Left forelimb (tissue), 1 donor: ENCODE measurements around the gene ANXA6.
"Not testable (repeated sequence)": the region's sequence is repeated elsewhere in the genome, so short reads cannot be mapped to it uniquely, and the experiment has no call there.

Experiments used
- DNase-seq: peaks from one replicate; pipeline ENCODE4 v3.0.0-alpha.2; 2018; ENCODE audit warnings: low spot score

ANXA6 gene

GRCh38 chr5:151180291-151180690 lies 22.7 kb upstream of the ANXA6 start:
- DNase-seq = no peak

DNA sequence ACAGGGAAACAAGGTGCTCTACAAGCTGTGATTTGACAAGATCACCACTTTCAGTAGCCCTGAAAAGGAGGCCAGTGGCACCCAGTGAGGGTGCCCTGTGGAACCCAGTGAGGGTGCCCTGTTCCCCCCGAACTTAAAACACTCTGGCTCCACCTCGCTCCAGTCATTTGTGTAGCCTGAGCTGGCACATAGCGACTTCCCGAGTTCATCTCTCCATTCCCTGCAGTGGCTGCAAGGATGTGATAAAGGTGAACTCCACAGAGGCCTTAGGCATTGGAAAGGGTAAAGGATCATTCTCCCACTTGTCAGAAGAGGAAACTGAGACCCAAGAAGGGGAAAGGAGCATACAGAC lies 21.9 kb upstream of the ANXA6 start:
- DNase-seq = no peak

- DNase-seq = no peak
Measured at GRCh38 chr5:151178777-151179488, 21.4 kb upstream of the ANXA6 start.

DNA sequence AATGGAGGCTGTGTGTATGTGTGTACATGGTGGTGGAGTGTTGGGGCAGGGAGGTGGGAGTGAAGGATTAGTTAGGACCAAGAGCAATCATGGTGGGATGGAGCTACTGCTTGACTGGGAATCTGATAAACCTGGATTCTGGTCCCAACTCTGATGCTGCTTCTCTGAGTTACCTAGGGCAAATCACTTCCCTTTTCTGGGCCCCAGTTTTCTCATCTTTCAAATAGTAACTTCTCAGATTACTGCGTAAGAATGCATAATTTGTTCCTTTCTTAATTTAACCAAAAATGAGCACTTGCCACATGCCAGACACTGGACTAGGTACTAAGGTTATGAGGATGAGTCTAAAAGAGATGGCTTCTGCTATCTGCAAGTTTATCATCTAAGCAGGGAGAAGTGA lies 20.8 kb upstream of the ANXA6 start:
- DNase-seq = no peak

DNA sequence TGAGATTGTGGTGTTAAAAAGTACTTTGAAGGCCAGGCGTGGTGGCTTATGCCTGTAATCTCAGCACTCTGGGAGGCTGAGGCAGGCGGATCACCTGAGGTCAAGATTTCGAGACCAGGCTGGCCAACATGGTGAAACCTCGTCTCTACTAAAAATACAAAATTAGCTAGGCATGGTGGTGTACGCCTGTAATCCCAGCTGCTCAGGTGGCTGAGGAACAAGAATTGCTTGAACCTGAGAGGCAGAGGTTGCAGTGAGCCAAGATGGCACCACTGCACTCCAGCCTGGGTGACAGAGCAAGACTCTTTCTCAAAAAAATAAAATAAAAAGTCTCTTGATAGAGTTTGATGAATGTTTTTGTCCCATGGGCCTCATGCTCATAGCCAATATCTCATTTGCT lies 18.7 kb upstream of the ANXA6 start:
- not testable (repeated sequence) for DNase-seq

DNA sequence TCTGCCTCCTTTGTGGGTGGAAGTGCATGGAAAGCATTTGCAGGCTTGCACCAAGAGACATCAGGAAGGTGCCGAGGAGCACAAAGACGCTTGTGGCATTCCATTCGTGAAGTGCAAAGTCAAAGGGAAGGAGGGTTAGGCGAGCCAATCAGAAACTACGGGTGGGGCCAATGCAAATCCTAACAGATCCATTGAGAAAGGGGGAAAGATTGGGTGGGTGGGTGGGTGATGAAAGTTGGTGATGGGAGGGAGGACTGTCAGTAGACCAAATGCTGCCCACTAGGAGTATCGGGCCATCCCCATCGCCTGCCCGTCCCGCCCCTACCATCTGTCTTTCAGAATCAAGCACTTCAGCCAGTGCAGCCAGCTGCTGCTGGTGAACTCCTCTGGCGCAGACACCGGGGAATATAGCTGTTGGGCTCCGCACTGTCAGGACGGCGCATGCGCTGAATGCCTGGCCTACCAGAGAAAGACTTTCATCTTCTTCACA lies 17.1 kb upstream of the ANXA6 start:
- DNase-seq = no peak

- no peak for DNase-seq
Measured at GRCh38 chr5:151173711-151174611, 16.4 kb upstream of the ANXA6 start.

DNA sequence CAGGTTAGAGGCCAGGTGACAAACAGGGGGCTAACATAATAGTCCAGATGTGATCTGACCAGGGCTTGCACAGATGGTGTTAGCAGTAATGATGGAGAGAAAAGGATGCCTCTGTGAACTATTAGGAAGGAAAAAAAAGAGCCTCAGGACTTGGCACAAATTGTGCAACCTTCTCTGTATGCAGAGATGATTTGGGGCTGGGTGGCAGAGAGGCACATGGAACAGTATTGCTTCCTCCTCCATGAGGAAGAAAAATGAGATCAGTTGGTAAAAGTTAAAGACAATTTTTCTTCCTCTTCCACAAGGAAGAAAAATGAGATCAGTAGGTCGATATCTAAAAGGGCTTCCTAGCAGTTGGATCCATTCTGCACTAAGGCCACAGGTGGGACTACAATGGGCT lies 13.9 kb upstream of the ANXA6 start:
- DNase-seq = no peak

DNA sequence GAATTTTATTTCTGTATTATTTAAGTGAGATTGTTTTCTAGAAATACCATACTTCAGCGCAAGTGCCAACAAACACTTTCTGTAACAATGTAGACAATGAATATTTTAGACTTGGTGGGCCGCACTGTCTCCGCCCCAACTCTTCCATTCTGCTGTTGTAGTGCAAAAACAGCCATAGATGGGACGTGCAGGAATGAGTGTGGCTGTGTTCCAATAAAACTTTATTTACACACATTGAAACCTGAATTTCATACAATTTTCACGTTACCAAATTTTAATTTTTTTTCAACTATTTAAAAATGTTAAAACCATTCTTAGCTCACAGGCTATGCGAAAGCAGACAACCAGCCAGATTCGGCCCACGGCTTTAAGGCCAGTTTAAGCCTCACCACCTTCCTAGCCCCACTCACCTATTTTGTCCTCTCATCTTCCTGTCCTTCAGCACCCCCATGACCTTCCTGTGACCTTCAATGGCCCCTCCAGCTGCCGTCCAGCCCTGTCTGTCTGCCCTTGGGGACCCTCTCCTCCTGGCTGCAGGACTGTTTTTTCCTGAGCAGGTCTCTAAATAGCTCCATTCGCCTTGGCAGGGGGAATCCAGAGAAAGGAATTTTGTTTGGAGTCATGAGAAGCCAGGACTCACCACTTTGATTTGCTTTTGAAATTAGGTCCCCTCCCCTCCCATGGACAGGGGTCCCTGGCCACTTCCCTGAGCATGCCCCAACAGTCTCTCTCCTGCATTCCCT lies 11.2 kb upstream of the ANXA6 start:
- peak; percentile 22 for DNase-seq

GRCh38 chr5:151167022-151167421 lies 9.4 kb upstream of the ANXA6 start:
- DNase-seq = no peak

DNA sequence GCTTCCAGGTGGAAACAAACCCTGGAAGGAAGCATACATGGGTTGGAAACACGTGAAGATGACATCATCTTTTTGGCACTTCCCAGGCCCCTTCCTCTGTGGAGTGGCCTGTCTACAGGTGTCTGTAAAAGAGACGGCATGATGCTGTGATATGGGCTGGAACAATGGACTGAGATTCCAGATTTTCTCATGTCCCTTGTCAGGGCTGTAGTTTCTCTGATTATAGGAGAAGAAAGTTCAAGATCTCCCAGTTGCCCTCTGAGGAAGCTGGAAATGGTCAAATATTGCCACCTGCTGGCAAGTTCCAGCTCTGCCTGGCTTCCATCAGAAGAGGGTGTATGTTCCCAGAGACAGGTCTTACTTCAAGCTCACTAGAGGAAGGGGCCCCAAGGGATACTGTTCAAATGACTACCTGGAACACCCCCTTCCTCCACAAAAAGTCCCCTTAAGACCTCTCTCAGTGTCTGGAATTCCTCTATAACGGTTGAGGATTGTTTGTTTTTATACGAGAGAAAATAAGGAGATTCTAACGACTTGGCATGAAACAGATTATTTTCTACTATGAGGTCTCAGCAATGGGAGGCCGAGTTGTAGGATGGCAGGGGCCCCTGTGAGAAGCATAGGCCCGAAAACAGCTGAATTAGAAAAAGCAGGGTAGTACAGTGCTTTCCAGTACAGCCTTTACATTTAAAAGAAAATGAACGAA lies 7.3 kb upstream of the ANXA6 start:
- DNase-seq = peak; percentile 85

DNA sequence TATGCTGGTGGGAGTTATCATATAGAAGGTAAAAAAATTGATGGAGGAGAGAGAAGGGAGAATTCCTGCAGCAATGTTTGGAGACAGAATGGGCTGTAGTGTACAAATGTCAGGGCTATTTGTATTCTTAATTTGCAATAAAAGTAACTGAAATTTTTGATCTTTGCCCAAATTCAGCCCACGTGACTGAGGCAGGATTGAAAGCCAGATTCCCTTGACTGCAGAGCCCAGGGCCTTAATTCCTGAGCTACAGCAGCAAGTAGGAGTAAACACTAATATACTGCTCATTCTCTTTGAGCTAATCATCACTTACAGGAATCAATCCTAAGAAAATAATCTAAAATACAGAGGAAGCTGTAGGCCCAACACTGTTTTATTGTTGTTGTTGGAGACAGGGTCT lies 5.2 kb upstream of the ANXA6 start:
- no peak for DNase-seq

DNA sequence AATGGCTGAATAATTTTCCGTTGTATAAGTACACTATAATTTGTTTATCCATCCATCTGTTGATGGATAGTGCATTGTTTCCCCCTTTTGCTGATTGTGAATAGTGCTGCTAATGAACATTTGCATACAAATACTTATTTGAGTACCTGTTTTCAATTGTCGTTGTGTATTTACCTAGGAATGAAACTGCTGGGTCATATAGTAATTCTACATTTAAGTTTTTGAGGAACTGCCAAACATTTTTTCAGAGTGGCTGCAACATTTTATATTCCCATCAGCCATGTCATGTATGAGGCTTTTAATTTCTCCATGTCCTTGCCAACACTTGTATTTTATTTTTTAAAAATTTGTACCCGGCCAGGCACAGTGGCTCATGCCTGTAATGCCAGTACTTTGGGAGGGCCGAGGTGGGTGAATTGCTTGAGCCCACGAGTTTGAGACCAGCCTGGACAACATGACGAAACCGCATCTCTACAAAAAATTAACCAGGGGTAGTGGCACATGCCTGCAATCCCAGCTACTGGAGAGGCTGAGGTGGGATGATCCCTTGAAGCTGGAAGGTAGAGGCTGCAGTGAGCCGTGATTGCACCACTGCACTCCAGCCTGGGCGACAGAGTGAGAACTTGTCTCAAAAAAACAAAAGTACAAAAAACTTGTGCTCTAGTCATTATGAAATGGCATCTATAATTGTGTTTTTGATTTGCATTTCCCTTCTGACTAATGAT lies 2.2 kb upstream of the ANXA6 start:
- DNase-seq = no peak

- DNase-seq = no peak
Measured at GRCh38 chr5:151158287-151158661, 695 bp upstream of the ANXA6 start.

DNA sequence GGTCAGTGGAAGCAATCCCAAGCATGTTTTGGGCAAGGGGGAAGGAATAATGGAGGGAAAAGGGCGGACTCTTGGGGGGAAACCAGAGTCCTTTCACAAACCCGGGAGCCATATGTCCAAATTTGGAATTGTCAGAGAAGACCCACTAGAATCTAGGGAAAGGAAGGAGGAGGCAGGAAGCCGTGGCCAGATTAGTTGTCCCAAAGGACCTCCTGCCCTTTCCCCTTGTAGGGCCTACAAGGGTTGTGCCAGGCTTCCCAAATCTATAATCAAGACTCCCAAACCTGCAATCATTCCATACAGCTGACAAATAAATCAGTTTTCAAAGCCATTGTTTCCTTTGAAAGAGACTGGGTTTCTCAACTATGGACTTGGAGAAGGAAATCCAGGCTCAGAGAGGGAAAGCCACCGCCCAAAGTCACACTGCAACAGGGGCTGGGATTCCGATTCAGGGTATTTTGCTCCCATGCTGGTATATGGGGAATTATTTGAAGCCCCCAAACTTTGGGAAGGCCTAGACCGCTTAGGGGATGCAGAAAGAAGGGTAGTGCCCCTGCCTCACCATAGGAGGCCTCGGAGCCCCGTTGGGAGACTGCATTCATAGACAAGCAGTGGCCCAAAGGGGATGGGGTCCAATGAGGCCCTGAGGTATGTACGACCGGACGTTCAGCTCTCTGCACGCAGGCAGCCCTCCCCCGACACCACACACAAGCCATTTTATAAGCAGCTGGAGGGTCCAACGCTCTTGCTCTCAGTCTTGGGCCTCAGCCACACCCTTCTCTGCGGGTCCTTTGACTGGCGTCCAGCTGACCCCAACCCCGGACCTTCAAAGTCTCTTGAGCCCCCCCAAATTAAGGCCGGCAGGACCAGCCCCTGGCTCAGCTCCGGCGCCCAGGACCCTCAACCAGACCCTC lies 815 bp downstream of the ANXA6 start:
- DNase-seq = no peak

DNA sequence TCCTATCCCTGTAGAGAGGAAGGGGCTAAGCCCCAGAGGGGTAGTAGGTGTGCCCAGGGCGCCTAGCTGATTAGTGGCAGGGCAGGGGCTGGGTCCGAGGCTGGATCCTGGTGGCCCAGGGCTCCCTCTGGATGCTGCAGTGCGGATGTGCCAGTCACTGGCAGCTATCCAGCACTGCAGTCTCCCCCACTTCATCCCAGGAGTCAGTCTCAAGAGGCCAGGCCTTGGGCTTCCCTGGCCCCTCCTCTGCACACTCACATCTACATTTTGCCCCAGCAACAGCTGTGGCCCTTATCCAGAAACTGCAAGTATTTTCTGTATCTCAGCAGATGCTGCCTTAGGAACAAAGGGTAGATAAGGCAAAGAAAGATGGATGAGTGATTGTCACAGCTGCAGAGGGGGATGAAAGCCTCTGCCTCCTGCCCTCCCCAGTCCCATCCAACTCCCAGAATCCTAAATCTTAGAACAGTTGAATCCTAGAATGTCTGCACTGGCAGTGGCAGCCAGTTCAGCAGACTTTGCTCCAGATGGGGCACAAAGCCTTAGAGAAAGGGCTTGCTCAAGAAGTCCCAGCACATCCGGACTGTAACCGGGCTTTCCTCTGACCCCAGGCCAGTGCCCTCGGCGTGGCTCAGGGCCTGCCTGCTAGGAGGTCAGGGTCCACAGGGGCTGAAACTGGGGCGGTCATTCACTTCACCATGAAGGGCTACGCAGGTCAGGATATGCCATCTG lies 1.6 kb downstream of the ANXA6 start:
- DNase-seq = no peak

DNA sequence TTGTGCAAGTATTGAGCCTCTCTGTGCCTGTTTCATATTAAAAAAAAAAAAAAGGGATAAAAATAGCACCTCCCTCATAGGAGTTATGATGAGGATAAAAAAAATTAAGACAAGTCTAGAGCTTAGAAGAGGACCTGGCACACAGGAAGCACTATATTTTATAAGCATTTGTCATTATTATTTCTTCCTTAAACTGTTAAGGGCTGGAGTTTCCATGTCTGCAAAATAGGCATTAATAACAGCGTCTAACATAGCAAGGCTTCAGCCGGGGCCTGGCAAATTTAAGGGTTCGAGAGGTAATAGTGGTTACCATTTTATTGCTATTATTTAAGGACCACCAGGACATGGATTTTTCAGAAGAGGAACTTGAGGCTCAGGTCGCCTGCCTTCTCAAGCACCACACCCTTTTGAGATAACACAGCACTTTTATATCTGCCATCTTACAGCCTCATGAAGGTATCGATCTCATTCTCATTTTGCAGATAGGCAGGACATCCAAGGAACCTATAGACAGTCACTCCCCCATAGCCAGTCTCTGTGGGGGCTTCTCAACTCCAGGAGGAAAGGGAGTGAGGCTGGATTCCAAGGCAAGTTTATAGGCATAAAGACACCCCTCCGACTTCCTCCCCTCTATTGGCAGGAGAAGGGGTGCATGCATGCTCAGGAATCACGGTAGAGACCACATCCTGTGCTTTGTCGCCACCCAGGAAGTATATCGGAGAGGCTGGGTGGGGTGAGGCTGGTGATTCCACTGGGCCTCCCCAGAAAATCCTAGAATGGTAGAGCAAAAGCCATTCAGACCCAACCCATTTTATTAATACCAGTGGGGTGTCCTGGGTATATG lies 2.4 kb downstream of the ANXA6 start:
- no peak for DNase-seq

- no peak for DNase-seq
Measured at GRCh38 chr5:151153766-151154272, 3.8 kb downstream of the ANXA6 start.
